Nucleus accumbens (tissue), 56 donors: Measurements from ENCODE around the gene EPO.

Source experiments
- DNase-seq, 56 donors: peaks; one replicate each; lab custom pipeline; 2025; lab: John Stamatoyannopoulos, UW

The EPO gene

DNA sequence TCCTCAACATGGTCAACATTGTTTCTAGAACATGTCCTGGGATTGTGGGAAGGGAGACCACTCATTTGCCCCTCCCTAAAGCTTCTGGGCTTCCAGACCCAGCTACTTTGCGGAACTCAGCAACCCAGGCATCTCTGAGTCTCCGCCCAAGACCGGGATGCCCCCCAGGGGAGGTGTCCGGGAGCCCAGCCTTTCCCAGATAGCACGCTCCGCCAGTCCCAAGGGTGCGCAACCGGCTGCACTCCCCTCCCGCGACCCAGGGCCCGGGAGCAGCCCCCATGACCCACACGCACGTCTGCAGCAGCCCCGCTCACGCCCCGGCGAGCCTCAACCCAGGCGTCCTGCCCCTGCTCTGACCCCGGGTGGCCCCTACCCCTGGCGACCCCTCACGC lies at the start of gene EPO:
Gene EPO (plus strand): TSS at position 190 of the 392 bp plus-strand sequence. CDS start 513 bp downstream, outside the sequence.
- no peak for DNase-seq

DNA sequence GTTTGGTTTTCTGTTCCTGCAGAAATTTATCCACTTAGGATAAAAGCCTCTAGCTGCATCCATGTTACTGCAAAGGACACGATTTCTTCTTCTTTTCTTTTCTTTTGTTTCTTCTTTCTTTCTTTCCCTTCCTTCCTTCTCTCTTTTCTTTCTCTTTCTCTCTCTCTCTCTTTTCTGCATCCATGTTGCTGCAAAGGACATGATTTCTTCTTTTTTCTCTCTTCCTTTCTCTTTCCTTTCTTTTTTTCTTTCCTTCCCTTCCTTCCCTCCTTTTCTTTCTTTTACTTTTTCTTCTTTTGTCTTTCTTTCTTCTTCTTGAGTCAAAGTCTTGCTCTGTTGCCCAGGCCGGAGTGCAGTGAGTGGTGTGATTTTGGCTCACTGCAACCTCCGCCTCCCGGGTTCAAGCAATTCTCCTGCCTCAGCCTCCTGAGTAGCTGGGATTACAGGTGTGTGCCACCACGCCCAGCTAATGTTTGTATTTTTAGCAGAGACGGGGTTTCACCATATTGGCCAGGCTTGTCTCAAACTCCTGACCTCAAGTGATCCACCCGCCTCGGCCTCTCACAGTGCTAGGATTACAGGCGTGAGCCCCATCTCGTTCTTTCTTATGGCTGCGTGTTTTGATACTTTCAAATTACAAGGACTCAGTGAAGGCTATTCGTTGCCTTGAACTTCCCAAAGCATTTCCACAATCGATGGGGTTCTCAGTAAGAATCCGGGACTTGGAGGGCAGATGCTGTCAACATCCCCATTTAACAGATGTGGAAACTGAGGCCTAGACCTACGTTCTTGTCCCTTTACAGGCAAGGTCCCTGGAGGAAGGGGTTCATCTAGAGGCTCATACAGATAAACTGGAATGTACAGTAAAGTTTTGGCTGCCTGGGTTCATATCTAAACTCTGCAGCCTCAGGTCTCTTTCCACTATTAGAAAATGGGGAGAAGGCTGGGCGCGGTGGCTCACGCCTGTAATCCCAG lies 48.6 kb upstream of the EPO start:
- no peak for DNase-seq

DNA sequence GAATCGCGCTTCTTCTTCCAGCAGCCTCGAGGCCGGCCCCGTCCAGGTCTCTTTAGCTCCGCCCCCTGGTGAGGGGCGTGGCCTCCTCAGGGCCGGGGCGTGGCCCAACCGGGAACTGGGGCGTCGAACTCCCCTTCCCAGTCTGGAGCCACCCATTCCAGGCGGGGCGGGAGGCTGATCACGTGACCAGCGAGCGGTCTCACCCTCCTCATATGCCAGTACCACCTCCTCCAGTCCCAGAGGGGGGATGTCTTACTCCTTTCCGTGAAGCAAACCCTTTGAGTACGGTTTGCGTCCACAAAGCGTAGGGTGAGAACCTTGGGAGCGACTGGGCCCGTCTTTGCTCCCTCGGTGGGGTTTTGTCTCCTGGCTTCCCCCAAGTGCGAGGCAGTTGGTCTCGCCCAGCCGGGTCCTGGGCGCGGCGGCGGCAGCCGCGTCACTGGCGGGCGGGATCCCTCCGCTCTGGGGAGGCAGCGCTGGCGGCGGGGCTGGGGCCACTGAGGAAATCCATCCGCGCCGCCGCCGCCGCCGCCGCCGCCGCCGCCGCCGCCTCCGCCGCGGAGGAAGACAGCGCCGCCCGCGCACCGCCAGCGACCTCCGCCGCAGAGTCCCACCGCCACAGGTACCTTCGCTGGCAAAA lies 46.8 kb upstream of the EPO start, which contains the start of gene GNB2:
Gene GNB2 (plus strand): TSS at position 439 of the 640 bp plus-strand sequence. CDS start 2,526 bp downstream, outside the sequence.
- DNase-seq = peak; percentile 79 to 100 (median 98)

DNA sequence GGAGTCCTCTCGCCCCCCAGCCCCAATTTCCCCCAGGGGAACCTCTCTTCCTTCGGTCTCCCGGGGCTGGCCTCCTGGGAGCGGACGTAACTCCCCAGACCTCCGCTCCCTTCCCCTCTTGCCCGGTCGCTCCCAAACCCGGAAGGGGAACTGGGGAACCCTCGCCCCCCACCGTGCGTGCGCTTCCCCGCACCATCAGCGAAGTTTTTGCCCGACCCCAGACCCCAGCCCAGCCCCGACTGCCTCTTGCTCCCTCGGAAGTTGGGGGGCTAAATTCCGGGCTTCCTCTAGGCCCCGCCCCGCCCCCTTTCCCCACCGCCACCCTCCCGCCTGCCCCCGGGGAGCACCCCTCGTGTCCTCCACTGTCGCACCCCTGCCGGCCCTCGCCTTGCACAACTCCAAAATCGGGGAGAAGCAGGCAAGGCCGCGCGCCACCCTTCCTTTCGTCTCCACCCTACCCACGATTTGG lies 46.3 kb upstream of the EPO start:
- peak in 26 of 56 donors; percentile 27 to 71 (median 54) for DNase-seq

DNA sequence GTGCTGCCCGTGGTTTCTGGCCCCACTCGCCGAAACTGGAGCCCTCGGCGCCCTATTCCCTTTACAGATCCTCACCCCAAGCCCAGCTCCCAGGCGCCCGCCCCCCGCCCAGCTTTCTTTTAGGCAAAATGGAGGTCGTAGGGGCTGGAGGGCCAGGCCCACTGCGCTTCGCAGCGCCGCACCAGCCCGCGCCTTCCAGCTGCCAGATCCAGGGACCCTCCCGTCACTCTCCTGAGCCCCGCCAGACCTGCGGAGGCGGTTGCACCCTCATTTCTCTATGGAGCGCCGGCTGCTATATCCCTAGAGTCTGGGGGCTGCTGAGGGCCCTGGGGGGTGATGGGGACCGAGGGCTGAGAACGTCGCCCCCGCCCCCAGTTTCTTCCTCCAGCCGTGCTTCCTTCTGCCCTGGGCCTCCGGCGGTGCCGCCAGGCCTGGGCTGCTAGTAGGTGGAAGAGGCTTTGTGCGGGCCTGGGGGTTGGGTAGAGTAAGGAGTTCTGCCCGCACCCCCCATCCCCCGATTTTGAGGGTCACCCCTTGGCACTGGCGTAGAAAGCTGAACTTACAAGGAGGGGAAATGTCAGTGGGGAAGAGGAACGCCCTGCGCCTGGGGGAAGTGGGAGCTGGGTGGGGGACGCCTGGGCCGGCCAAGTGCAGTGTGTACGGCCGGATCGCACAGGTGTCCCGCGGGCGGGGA lies 45.7 kb upstream of the EPO start:
- peak in 15 of 56 donors; percentile 13 to 52 (median 37) for DNase-seq

DNA sequence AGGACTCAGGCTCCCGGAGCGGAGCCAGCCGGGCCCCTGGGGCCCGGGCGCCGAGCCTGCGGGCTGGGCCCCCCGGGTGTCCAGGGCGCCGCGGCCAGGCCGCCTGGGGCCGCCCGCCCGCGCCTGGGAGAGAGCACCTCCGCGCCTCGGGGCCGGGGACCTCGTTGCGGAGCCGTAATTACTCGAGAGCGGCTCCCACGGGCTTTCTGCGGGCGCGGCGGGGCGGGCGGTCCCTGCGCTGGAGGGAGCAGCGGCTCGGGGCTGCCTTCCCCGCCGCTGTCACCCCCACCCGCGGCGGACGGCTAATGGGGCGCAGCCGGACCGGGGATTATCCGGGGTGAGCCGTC lies 45.2 kb upstream of the EPO start:
- peak in 2 of 56 donors; percentile 65 for DNase-seq

DNA sequence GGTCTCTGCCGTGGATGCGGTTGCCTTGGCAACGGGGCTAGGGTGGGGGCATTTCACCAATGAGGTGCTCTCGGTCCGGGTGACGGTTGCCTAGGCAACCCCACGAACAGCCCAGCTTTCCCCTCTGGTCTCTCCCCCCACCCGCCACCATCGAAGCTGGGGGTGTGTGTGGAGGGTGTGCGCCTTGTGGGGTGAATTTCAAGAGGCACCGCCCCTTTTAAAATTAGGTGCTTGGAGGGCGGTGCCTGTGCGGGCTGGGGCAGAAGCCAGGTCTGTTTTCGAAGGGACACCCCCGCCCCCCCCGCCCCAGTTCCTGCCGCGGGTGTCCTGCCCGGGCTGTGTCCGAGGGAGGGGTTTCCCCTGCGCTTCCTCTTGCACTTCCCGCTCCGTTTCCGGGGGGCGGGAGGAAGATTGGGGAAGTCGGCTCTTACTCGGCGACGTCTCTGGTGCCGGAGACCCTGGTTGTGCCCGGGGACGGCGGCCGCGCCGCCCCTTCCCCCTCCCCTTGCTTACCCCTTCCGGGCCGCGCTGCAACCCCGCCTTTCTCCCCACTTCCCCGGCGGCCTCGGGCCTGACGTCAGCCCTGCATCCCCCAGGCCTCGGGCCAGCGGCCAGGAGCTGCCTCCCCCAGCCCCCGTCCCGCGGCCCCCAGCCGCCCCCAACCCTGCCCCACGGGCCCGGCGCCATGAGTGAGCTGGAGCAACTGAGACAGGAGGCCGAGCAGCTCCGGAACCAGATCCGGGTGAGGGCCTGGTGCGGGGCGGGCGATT lies 44.5 kb upstream of the EPO start:
- peak in 55 of 56 donors; percentile 14 to 96 (median 81) for DNase-seq

DNA sequence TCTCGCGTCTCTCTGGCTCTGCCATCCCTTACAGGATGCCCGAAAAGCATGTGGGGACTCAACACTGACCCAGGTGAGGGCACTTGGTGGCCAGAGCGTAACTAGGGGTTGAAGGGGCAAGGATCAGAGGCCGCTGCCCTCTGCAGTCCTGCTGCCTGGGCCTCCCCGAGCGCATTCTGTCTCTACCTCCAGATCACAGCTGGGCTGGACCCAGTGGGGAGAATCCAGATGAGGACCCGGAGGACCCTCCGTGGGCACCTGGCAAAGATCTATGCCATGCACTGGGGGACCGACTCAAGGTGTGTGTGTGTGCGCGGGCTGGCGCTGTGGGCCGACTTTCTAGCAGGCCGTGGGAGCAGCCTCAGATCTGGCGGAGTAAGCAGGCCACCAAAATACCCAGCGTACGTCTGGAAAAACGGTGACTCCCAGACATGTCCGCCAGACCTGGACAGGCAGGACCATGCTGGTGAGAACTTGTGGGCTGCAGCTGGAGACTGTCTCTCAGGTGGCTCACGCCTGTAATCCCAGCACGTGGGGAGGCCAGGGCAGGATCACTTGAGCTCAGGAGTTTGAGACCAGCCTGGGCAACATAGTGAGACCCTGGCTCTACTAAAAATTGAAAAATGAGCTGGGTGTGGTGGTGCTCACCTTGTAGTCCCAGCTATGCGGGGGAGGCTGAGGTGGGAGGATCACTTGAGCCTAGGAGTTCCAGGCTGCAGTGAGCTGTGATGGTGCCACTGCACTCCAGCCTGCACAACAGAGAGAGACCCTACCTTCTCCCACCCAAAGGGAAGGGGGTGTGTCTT lies 43.6 kb upstream of the EPO start:
- DNase-seq = peak in 2 of 56 donors; percentile 19 to 22

DNA sequence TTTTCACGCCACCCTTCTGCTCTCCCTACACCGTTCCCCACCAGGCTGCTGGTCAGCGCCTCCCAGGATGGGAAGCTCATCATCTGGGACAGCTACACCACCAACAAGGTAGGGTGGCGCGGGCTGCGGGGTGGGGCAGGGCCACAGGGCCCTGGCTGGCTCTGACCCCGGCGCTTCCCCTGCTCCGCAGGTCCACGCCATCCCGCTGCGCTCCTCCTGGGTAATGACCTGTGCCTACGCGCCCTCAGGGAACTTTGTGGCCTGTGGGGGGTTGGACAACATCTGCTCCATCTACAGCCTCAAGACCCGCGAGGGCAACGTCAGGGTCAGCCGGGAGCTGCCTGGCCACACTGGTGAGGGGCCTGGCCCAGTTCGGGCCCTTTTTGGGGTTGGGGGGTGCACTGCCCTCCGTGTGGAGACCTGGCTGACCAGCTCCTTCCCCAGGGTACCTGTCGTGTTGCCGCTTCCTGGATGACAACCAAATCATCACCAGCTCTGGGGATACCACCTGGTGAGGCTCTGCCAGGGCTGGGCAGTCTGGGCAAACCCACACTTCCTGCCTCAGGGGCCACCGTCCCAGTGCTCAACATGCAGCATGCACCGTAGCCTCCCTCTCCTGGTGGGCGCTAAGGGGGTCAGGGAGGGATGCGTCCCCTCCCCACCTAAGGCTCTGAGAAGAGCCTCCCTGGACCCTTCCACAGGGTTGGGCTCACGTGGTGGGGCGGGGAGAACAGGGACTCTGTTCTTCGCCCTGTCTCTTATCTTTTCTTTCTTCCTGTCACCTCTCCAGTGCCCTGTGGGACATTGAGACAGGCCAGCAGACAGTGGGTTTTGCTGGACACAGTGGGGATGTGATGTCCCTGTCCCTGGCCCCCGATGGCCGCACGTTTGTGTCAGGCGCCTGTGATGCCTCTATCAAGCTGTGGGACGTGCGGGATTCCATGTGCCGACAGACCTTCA lies 42.7 kb upstream of the EPO start:
- no peak for DNase-seq

DNA sequence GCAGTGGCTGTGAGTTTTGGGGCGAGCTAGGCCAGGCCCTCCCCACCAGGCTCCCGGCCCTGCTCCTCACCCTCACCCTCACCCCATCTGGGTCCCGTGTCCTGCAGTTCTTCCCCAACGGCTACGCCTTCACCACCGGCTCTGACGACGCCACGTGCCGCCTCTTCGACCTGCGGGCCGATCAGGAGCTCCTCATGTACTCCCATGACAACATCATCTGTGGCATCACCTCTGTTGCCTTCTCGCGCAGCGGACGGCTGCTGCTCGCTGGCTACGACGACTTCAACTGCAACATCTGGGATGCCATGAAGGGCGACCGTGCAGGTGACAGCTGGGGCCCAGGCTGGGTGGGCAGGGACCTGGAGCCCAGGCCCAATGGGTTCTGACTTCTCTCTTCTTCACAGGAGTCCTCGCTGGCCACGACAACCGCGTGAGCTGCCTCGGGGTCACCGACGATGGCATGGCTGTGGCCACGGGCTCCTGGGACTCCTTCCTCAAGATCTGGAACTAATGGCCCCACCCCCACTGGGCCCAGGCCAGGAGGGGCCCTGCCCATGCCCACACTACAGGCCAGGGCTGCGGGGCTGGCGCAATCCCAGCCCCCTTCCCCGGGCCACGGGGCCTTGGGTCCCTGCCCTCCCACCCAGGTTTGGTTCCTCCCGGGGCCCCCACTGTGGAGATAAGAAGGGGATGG lies 41.8 kb upstream of the EPO start:
- peak in 2 of 56 donors; percentile 5 to 28 for DNase-seq

DNA sequence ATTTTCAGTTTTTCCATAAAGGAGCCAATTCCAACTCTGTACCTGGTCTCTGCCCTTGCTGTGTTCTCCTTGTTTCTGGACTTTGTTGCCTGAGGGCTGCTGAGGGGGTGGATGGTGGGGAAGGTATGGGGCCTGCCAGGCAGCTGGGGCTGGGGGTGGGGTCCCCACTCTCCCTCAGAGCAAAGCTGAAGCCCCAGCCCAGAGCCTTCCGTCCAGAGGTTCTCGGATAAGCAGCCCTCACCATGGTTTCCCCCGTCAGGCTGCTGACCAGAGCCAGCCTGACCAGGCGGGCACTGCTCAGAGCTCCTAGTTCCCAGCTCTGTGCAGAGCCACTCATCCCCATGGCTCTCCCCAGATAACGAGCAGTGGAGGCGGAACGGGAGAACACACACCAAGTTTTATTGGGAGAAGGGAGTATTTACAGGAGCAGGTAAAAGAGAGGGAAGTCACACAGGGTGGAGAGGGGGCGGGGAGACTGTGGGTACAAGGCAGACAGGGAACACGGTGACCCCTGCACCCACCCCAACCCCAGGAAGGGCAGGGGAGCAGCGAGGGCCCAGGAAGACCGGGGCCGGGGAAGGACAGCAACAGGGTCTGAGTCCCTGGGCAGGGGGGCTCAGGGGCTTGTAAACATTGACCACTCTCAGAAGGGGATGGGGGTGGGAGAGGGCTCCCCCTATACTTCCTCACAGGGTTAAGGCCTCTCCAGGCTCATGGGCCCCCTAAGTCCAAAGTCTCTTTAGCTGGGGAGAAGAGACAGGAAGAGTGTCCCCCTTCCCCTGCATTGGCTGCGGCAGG lies 40.9 kb upstream of the EPO start:
- DNase-seq = peak in 13 of 56 donors; percentile 12 to 55 (median 29)

DNA sequence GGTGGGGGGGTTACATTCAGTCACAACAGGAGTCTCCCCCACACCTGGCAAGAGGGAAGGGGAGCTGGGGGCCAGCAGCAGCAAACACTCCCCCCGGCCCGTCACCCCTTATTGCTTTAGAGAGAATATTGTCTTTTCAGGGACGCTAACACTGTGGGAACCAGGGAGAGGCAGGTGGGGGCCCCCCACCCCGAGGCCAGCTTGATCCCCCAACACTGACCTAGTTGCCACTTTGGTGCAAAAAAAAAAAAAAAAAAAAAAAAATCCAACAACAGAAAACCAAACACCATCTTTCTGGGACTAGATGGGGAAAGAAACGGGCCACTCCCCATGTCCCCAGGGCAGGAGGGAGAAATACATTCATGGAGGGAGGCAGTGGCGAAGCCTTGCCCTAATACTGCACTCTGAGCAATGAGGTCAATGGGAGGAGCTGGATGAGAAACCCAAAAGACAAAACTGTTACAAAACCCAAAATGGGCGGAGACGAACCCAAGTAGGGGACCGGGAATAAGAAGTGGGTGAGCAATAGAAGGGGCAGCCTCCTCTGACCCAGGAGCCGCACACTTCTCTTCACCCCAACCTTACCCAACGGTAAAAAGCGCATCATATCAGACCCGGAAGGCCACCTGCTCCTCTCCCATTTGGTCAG lies 40.2 kb upstream of the EPO start:
- DNase-seq = peak in 5 of 56 donors; percentile 27 to 45 (median 41)

DNA sequence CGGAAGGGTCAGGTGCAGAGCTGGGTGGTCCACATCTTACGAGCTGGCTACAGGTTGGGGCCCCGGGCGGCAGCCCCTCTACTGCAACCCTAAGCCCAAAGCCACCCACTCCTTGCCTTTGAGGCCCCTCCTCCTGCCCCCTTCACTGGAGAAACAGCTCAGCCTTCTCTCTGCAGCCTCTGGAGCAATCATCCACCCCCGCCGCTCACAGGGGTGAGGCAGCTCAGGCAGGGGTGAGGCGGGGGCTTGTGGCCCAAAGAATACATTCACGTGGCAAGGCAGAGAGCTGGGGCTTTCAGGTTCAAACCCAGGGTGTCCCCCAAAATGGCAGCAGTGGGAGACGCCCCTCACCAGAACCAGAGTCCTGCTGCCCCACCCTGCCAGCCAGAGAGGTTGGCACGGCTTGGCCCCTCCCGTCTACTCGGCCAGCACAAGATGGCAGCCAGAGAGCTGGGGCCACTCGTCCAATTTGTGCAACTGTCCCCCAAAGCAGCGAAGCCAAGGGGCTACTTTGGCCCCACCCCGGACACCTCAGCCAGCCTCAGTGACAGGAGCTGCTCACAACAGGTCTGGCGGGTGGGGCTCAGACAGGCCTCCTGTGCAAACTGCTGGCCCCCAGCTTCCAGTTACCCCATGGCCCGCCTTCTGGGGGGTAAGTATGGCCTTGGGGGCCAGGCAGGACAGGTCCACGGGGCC lies 39.5 kb upstream of the EPO start:
- peak in 34 of 56 donors; percentile 11 to 80 (median 42) for DNase-seq

DNA sequence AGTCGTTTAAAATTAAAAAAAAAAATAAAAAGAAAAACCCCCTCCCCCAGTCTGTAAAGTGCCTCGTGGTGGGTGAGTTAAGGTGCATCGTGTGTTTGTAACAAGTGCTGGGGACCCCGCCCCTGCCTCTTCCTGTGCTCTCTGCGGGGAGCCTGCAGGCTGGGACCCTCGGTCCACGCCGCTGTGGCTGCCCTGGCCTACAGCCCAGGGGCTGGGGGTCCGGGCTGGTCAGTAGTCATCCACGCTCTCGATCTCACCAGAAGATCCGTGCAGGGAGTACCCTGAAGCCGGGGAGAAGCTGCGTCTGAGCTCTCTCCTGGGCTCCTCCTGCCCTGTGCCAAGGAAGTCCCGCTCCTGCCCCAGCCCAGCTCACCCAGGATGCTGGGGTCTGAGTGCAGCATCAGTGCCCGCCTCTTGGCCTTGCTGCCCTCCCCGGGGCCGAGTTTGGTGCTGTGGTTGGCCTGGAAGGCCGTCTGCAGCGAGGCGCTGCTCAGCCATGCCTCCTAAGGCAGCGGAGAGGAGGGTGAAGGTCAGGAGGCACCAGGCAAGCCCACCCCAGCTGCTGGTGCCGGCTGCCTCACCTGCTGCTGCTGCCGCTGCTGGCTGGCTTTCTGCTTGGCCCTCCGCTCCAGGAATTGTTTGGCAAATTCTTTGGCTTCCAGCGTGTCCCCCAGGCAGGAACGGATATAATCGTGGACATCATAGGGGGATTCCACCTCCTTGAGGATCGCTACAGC lies 38.6 kb upstream of the EPO start:
- DNase-seq = no peak
